Caco-2 (cell line): ENCODE measurements around the gene CACNA2D2. TPM values are rescaled to one million over a fixed set of nuclear protein-coding genes. Genes with fewer than 3 reads are reported as not detected.

ENCODE experiments used
- BruUV-seq: library from RNA; stranded (reverse); fragments of 400-500 nt; replicated peaks from 2 replicates; lab custom pipeline; 2021; lab: Mats Ljungman, UMichigan
- CTCF ChIA-PET: fragments of 300-600 bp; sonication (Branson Sonifier 250); formaldehyde crosslinking; loops from one replicate; lab custom pipeline; 2022; ENCODE audit warnings: antibody characterized with exemption; lab: Charles Lee
- POLR2A ChIA-PET: fragments of 300-600 bp; sonication (Branson Sonifier 250); formaldehyde crosslinking; loops from one replicate; lab custom pipeline; 2022; ENCODE audit warnings: antibody characterized with exemption; lab: Charles Lee
- DNase-seq, 2 experiments: peaks; one replicate each; pipeline versions ENCODE4 v3.0.0 to v3.0.0-alpha.2; 2020 to 2022
- H3K27me3 ChIP-seq: replicated peaks from 2 replicates; pipeline ENCODE4 v1.6.0; 2011; ENCODE audit warnings: low read length; ENCODE audit not compliant: control insufficient read depth, insufficient read depth
- H3K36me3 ChIP-seq: 2 replicates; pipeline ENCODE4 v1.5.1; 2011; ENCODE audit warnings: low read length; ENCODE audit not compliant: control insufficient read depth, insufficient read depth
- H3K4me1 ChIP-seq: fragments of 250-450 bp; sonication (Bioruptor Pico); 2 replicates; pipeline ENCODE4 v1.5.1; 2020; ENCODE audit warnings: mild to moderate bottlenecking
- H3K4me3 ChIP-seq: 2 replicates; pipeline ENCODE4 v1.5.1; 2011; ENCODE audit warnings: low read depth, mild to moderate bottlenecking, control low read depth, low read length
- H3K9me3 ChIP-seq: fragments of 250-450 bp; sonication (Bioruptor Pico); 2 replicates; pipeline ENCODE4 v1.5.1; 2020; ENCODE audit warnings: mild to moderate bottlenecking, moderate library complexity
- H3K27ac Mint-ChIP-seq: one replicate; pipeline ENCODE4 v1.8.0; 2022; ENCODE audit warnings: mixed read lengths; ENCODE audit not compliant: unreplicated experiment
- H3K27me3 Mint-ChIP-seq: one replicate; pipeline ENCODE4 v1.8.0; 2022; ENCODE audit warnings: mixed read lengths; ENCODE audit not compliant: insufficient read depth, unreplicated experiment
- H3K36me3 Mint-ChIP-seq: one replicate; pipeline ENCODE4 v1.8.0; 2022; ENCODE audit warnings: mild to moderate bottlenecking, mixed read lengths; ENCODE audit not compliant: insufficient read depth, unreplicated experiment
- H3K4me1 Mint-ChIP-seq: one replicate; pipeline ENCODE4 v1.8.0; 2022; ENCODE audit warnings: low read depth, mixed read lengths; ENCODE audit not compliant: unreplicated experiment
- H3K4me3 Mint-ChIP-seq: one replicate; pipeline ENCODE4 v1.8.0; 2022; ENCODE audit warnings: mild to moderate bottlenecking, moderate library complexity, mixed read lengths; ENCODE audit not compliant: unreplicated experiment
- H3K9me3 Mint-ChIP-seq: one replicate; pipeline ENCODE4 v1.8.0; 2022; ENCODE audit warnings: mixed read lengths; ENCODE audit not compliant: unreplicated experiment
- CTCF ChIP-seq, 2 experiments: fragments of 200-600 bp in 1 of 2; IDR thresholded peaks; 1 replicate in 1 of 2; 2 replicates in 1 of 2; pipeline versions ENCODE4 v1.5.1 to v1.8.0; 2011 to 2022; ENCODE audit warnings: antibody characterized with exemption in 1 of 2, control low read depth in 1 of 2, inconsistent platforms in 1 of 2, low read depth in 1 of 2, low read length in 1 of 2, mild to moderate bottlenecking in 1 of 2, moderate library complexity in 1 of 2; ENCODE audit not compliant: insufficient read depth in 1 of 2, severe bottlenecking in 1 of 2, unreplicated experiment in 1 of 2
- intact Hi-C: fragments of 100-400 bp; cut with micrococcal nuclease; formaldehyde crosslinking; loops from one replicate; pipeline ENCODE4 v1.10.0; 2022; ENCODE audit not compliant: unreplicated experiment
- total RNA-seq: library from RNA; stranded (reverse); gene quantifications from 2 replicates; pipeline ENCODE4 v1.2.3, GENCODE V29; 2022

Gene CACNA2D2
- total RNA-seq, 1 experiment from 2014 or later = 0.25 TPM

GRCh38 chr3:50345008-50345407 lies 158.4 kb downstream of the CACNA2D2 start:
- Histone ChIP-seq H3K36me3 (0 out of 2 replicates have a peak, but pooled peaks cover 2% of the 10 kb centered on the region), H3K4me3 (peak overlapping the region; percentile 35; the same call in 1 of the 2 replicates), H3K4me1 (peaks cover 3% of the 10 kb centered on the region; the same call in 1 of the 2 replicates), H3K9me3 (no peaks in the 10 kb centered on the region), H3K27me3 (no peaks in the 10 kb centered on the region)
- H3K36me3 Mint-ChIP-seq = peaks cover 2% of the 10 kb centered on the region
- H3K4me1 Mint-ChIP-seq = peaks cover 6% of the 10 kb centered on the region
- H3K27ac Mint-ChIP-seq = no peak overlapping the region
- no peak for DNase-seq
- no peaks in the 10 kb centered on the region for H3K9me3 Mint-ChIP-seq
- ChIA-PET POLR2A (interaction anchor here (0.6 kb wide), 1 partner anchor 8 kb away, joined by 3 read pairs; no protein-coding TSS in a partner anchor), CTCF (interaction anchor here (0.6 to 1.2 kb wide), 4 partner anchors 8 to 197 kb away, joined by 3 to 6 read pairs (median 4); no protein-coding TSS in a partner anchor)
- peak overlapping the region; percentile 68 for H3K4me3 Mint-ChIP-seq
- intact Hi-C loops = no loop called here
- BruUV-seq = no TSS peak
- no peak for TF ChIP-seq CTCF (IDR thresholded peaks at IDR 0.05; ENCODE audit: insufficient read depth in 1 of 2, low read depth in 1 of 2, low read length in 1 of 2, severe bottlenecking in 1 of 2, unreplicated experiment in 1 of 2)
- H3K27me3 Mint-ChIP-seq = no peaks in the 10 kb centered on the region

GRCh38 chr3:50342813-50343633 lies 160.4 kb downstream of the CACNA2D2 start:
- no TSS peak for BruUV-seq
- Histone ChIP-seq H3K27me3 (no peaks in the 10 kb centered on the region), H3K4me1 (peaks cover 11% of the 10 kb centered on the region), H3K4me3 (no peak overlapping the region), H3K9me3 (no peaks in the 10 kb centered on the region), H3K36me3 (no peaks in the 10 kb centered on the region)
- DNase-seq = no peak
- ChIA-PET POLR2A (no interaction called here), CTCF (no interaction called here)
- no peaks in the 10 kb centered on the region for H3K27me3 Mint-ChIP-seq
- no peak overlapping the region for H3K27ac Mint-ChIP-seq
- H3K36me3 Mint-ChIP-seq = peaks cover 5% of the 10 kb centered on the region
- TF ChIP-seq CTCF (IDR thresholded peaks at IDR 0.05; ENCODE audit: insufficient read depth in 1 of 2, low read depth in 1 of 2, low read length in 1 of 2, severe bottlenecking in 1 of 2, unreplicated experiment in 1 of 2) = peak in 1 of 2 experiments; percentile 13
- intact Hi-C loops = no loop called here
- peaks cover 17% of the 10 kb centered on the region for H3K4me1 Mint-ChIP-seq
- no peak overlapping the region for H3K4me3 Mint-ChIP-seq
- no peaks in the 10 kb centered on the region for H3K9me3 Mint-ChIP-seq

GRCh38 chr3:50341996-50342650 lies 161.3 kb downstream of the CACNA2D2 start:
- intact Hi-C loops = no loop called here
- Mint-ChIP-seq H3K27ac (no peak overlapping the region), H3K4me3 (no peak overlapping the region), H3K36me3 (peaks cover 13% of the 10 kb centered on the region), H3K4me1 (peaks cover 17% of the 10 kb centered on the region), H3K9me3 (no peaks in the 10 kb centered on the region), H3K27me3 (no peaks in the 10 kb centered on the region)
- Histone ChIP-seq H3K27me3 (no peaks in the 10 kb centered on the region), H3K4me1 (peaks cover 10% of the 10 kb centered on the region; the same call in 1 of the 2 replicates), H3K36me3 (no peaks in the 10 kb centered on the region), H3K4me3 (no peak overlapping the region), H3K9me3 (no peaks in the 10 kb centered on the region)
- POLR2A ChIA-PET = no interaction called here
- no peak for DNase-seq
- no peak for TF ChIP-seq CTCF (IDR thresholded peaks at IDR 0.05; ENCODE audit: insufficient read depth in 1 of 2, low read depth in 1 of 2, low read length in 1 of 2, severe bottlenecking in 1 of 2, unreplicated experiment in 1 of 2)
- CTCF ChIA-PET = no interaction called here
- no TSS peak for BruUV-seq
